ENCODE measurements around the gene SFN.

DNA sequence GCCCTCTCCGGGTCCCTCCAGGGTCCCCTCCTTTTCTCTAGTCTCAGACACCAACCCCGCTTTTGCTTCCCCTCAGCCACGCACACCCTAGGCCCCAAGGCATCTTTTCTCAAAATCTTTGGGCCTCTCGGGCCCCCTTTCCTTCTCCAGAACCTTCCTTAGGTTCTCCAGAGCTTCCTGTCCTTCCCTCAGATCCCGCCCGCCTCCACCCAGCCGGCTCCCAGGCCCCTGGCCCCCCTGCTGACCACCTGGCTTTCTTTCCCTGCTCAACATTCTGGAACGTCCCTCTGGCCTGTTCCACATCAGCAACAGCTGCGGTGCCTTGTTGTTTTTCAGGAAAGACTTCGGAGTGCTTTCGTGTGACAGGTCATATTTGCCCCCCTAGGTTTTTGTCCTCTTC is 35.3 kb upstream of the SFN start:
- TF ChIP-seq, protein P1, sequence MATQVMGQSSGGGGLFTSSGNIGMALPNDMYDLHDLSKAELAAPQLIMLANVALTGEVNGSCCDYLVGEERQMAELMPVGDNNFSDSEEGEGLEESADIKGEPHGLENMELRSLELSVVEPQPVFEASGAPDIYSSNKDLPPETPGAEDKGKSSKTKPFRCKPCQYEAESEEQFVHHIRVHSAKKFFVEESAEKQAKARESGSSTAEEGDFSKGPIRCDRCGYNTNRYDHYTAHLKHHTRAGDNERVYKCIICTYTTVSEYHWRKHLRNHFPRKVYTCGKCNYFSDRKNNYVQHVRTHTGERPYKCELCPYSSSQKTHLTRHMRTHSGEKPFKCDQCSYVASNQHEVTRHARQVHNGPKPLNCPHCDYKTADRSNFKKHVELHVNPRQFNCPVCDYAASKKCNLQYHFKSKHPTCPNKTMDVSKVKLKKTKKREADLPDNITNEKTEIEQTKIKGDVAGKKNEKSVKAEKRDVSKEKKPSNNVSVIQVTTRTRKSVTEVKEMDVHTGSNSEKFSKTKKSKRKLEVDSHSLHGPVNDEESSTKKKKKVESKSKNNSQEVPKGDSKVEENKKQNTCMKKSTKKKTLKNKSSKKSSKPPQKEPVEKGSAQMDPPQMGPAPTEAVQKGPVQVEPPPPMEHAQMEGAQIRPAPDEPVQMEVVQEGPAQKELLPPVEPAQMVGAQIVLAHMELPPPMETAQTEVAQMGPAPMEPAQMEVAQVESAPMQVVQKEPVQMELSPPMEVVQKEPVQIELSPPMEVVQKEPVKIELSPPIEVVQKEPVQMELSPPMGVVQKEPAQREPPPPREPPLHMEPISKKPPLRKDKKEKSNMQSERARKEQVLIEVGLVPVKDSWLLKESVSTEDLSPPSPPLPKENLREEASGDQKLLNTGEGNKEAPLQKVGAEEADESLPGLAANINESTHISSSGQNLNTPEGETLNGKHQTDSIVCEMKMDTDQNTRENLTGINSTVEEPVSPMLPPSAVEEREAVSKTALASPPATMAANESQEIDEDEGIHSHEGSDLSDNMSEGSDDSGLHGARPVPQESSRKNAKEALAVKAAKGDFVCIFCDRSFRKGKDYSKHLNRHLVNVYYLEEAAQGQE (IDR thresholded peaks at IDR 0.05; ENCODE audit: low read depth): no peak
- TF ChIP-seq EZH2phosphoT487 (IDR thresholded peaks at IDR 0.05; ENCODE audit: borderline replicate concordance): no peak
- TF ChIP-seq, protein P2, sequence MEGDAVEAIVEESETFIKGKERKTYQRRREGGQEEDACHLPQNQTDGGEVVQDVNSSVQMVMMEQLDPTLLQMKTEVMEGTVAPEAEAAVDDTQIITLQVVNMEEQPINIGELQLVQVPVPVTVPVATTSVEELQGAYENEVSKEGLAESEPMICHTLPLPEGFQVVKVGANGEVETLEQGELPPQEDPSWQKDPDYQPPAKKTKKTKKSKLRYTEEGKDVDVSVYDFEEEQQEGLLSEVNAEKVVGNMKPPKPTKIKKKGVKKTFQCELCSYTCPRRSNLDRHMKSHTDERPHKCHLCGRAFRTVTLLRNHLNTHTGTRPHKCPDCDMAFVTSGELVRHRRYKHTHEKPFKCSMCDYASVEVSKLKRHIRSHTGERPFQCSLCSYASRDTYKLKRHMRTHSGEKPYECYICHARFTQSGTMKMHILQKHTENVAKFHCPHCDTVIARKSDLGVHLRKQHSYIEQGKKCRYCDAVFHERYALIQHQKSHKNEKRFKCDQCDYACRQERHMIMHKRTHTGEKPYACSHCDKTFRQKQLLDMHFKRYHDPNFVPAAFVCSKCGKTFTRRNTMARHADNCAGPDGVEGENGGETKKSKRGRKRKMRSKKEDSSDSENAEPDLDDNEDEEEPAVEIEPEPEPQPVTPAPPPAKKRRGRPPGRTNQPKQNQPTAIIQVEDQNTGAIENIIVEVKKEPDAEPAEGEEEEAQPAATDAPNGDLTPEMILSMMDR (IDR thresholded peaks at IDR 0.05 in 2 of 3, conservative IDR thresholded peaks at IDR 0.05 in 1 of 3; ENCODE audit: borderline replicate concordance in 1 of 3, insufficient read depth in 1 of 3, low read depth in 2 of 3, low read length in 2 of 3): no peak
- no peak for TF ChIP-seq POLR2AphosphoS5 (IDR thresholded peaks at IDR 0.05; ENCODE audit: low read depth, low read length)
- no peak for TF ChIP-seq CEBPB (IDR thresholded peaks at IDR 0.05; ENCODE audit: low read depth)
- no peak for TF ChIP-seq POLR2A (IDR thresholded peaks at IDR 0.05; ENCODE audit: borderline replicate concordance, extremely low read depth, insufficient read depth, insufficient read length)
- TF ChIP-seq ZNF274 (IDR thresholded peaks at IDR 0.05; ENCODE audit: low read depth, low read length): no peak
- TF ChIP-seq EZH2 (IDR thresholded peaks at IDR 0.05): no peak
- no peak for TF ChIP-seq YY1 (IDR thresholded peaks at IDR 0.05; ENCODE audit: extremely low read depth, insufficient replicate concordance, low read depth, low read length)
